OCI-M2 (cell line): ENCODE measurements around the gene FAM50A.
A peak's percentile ranks its signal among the peaks of the same experiment; 100 is the strongest.
"Not testable (repeated sequence)": the region's sequence is repeated elsewhere in the genome, so short reads cannot be mapped to it uniquely, and the experiment has no call there.

ENCODE experiments used
- DNase-seq: peaks from one replicate; lab custom pipeline; 2025; ENCODE audit not compliant: unreplicated experiment; lab: John Stamatoyannopoulos, UW

FAM50A gene

GRCh38 chrX:154443992-154444754 is at the start of gene FAM50A:
FAM50A (plus strand) TSS chrX:154444141; CDS start chrX:154444236, 95 bp downstream.
- DNase-seq, result no peak

GRCh38 chrX:154396363-154396762 is 47.6 kb upstream of the FAM50A start:
- DNase-seq, result not testable (repeated sequence)

- DNase-seq, result no peak
Measured at GRCh38 chrX:154396973-154397887, 46.7 kb upstream of the FAM50A start.

- DNase-seq, result peak; percentile 18
Measured at GRCh38 chrX:154397888-154398667, 45.9 kb upstream of the FAM50A start, which contains the start of gene RPL10. RPL10 (plus strand) TSS chrX:154398377; CDS start chrX:154398520, 143 bp downstream.

GRCh38 chrX:154398668-154399526 is 45.0 kb upstream of the FAM50A start:
- DNase-seq, result no peak

- DNase-seq, result no peak
Measured at GRCh38 chrX:154399527-154400368, 44.2 kb upstream of the FAM50A start.

- DNase-seq, result not testable (repeated sequence)
Measured at GRCh38 chrX:154400369-154400817, 43.5 kb upstream of the FAM50A start.

- DNase-seq, result no peak
Measured at GRCh38 chrX:154401045-154401799, 42.7 kb upstream of the FAM50A start.

GRCh38 chrX:154401918-154402621 is 41.9 kb upstream of the FAM50A start:
- DNase-seq, result no peak

GRCh38 chrX:154402622-154403127 is 41.3 kb upstream of the FAM50A start:
- DNase-seq, result no peak

- no peak for DNase-seq
Measured at GRCh38 chrX:154403192-154403591, 40.7 kb upstream of the FAM50A start.

- DNase-seq, result no peak
Measured at GRCh38 chrX:154403858-154404257, 40.1 kb upstream of the FAM50A start.

- no peak for DNase-seq
Measured at GRCh38 chrX:154404625-154405192, 39.2 kb upstream of the FAM50A start.

GRCh38 chrX:154408659-154409221 is 35.2 kb upstream of the FAM50A start:
- DNase-seq, result no peak

GRCh38 chrX:154409222-154409871 is 34.6 kb upstream of the FAM50A start, which contains the start of gene DNASE1L1:
DNASE1L1 (minus strand) TSS chrX:154409254; CDS start chrX:154405568, 3,686 bp downstream.
- no peak for DNase-seq

GRCh38 chrX:154411981-154412340 is 32.0 kb upstream of the FAM50A start:
- no peak for DNase-seq
